CD14-positive monocyte (primary cell): ENCODE measurements around the gene LRCH4. TPM values are rescaled to one million over a fixed set of nuclear protein-coding genes. Genes with fewer than 3 reads are reported as not detected.
A peak's percentile ranks its signal among the peaks of the same experiment; 100 is the strongest.

ENCODE experiments used
- DNase-seq, 3 donors: peaks; one replicate each; pipeline ENCODE4 v3.0.0-alpha.2; 2011 to 2022
- H2AFZ ChIP-seq: 2 replicates; pipeline ENCODE4 v1.6.0; 2012; ENCODE audit warnings: mild to moderate bottlenecking, low read depth, low read length, inconsistent platforms; ENCODE audit not compliant: insufficient read depth, poor library complexity, severe bottlenecking
- H3K27ac ChIP-seq, 2 donors: 1 replicate in 1 of 2; 2 replicates in 1 of 2; pipeline ENCODE4 v1.5.1; 2012 to 2013; ENCODE audit warnings: low read length in 2 of 2, control low read depth in 1 of 2, inconsistent platforms in 1 of 2, low read depth in 1 of 2, mild to moderate bottlenecking in 1 of 2
- H3K27me3 ChIP-seq, 2 donors: one replicate each; pipeline versions ENCODE4 v1.6.0 to v1.6.1; 2011 to 2013; ENCODE audit warnings: low read length in 2 of 2; ENCODE audit not compliant: control insufficient read depth in 2 of 2, insufficient read depth in 2 of 2
- H3K36me3 ChIP-seq, 2 donors: replicated peaks in 1 of 2; 1 replicate in 1 of 2; 2 replicates in 1 of 2; pipeline versions ENCODE4 v1.5.1 to v1.6.1; 2012 to 2013; ENCODE audit warnings: low read length in 2 of 2, control low read depth in 1 of 2, inconsistent platforms in 1 of 2, mild to moderate bottlenecking in 1 of 2; ENCODE audit not compliant: insufficient read depth in 2 of 2, control insufficient read depth in 1 of 2
- H3K4me1 ChIP-seq, 2 donors: 1 replicate in 1 of 2; 2 replicates in 1 of 2; pipeline versions ENCODE4 v1.5.1 to v1.6.1; 2012 to 2013; ENCODE audit warnings: low read length in 2 of 2, control low read depth in 1 of 2, inconsistent platforms in 1 of 2, mild to moderate bottlenecking in 1 of 2, moderate library complexity in 1 of 2; ENCODE audit not compliant: insufficient read depth in 2 of 2, control insufficient read depth in 1 of 2
- H3K4me2 ChIP-seq: replicated peaks from 2 replicates; pipeline ENCODE3; 2012; ENCODE audit warnings: low read length, moderate library complexity, mild to moderate bottlenecking; ENCODE audit not compliant: poor library complexity, severe bottlenecking; ENCODE audit errors: extremely low read depth
- H3K4me3 ChIP-seq, 3 experiments: fragments of 200-600 bp in 1 of 3; sonication (generic) in 1 of 3; replicated peaks in 1 of 3; 1 replicate in 2 of 3; 2 replicates in 1 of 3; pipeline ENCODE4 v1.5.1; 2011 to 2013; ENCODE audit warnings: low read length in 3 of 3, mild to moderate bottlenecking in 3 of 3, control low read depth in 2 of 3, low read depth in 2 of 3, inconsistent platforms in 1 of 3, moderate library complexity in 1 of 3
- H3K79me2 ChIP-seq: 2 replicates; pipeline ENCODE4 v1.6.0; 2012; ENCODE audit warnings: mild to moderate bottlenecking, control low read depth, inconsistent platforms, low read length, moderate library complexity; ENCODE audit not compliant: insufficient read depth
- H3K9ac ChIP-seq: 2 replicates; pipeline ENCODE4 v1.6.0; 2017; ENCODE audit warnings: low read length, mild to moderate bottlenecking; ENCODE audit not compliant: insufficient read depth, poor library complexity, severe bottlenecking
- H3K9me3 ChIP-seq, 2 donors: replicated peaks in 1 of 2; 1 replicate in 1 of 2; 2 replicates in 1 of 2; pipeline versions ENCODE4 v1.5.1 to v1.6.1; 2012 to 2013; ENCODE audit warnings: low read length in 2 of 2, control low read depth in 1 of 2; ENCODE audit not compliant: control insufficient read depth in 1 of 2, insufficient read depth in 1 of 2
- H4K20me1 ChIP-seq: 2 replicates; pipeline ENCODE4 v1.6.0; 2012; ENCODE audit warnings: mild to moderate bottlenecking, low read length, control low read depth, moderate library complexity; ENCODE audit not compliant: insufficient read depth
- H3K27ac Mint-ChIP-seq, 7 donors: one replicate each; pipeline ENCODE4 v1.8.0; 2020; ENCODE audit warnings: mild to moderate bottlenecking in 7 of 7, mixed read lengths in 7 of 7, moderate library complexity in 6 of 7, inconsistent platforms in 2 of 7
- H3K27me3 Mint-ChIP-seq, 3 donors: one replicate each; pipeline ENCODE4 v1.8.0; 2021 to 2022; ENCODE audit warnings: low read depth in 3 of 3, mild to moderate bottlenecking in 3 of 3, mixed read lengths in 3 of 3, moderate library complexity in 3 of 3, inconsistent platforms in 1 of 3
- H3K36me3 Mint-ChIP-seq, 2 donors: one replicate each; pipeline ENCODE4 v1.8.0; 2020; ENCODE audit warnings: mixed read lengths in 2 of 2, inconsistent platforms in 1 of 2, mild to moderate bottlenecking in 1 of 2
- H3K4me1 Mint-ChIP-seq: one replicate; pipeline ENCODE4 v1.8.0; 2020; ENCODE audit warnings: mild to moderate bottlenecking, mixed read lengths
- H3K4me3 Mint-ChIP-seq, 2 donors: one replicate each; pipeline ENCODE4 v1.8.0; 2020; ENCODE audit warnings: mild to moderate bottlenecking in 2 of 2, mixed read lengths in 2 of 2, moderate library complexity in 1 of 2
- H3K9me3 Mint-ChIP-seq, 7 donors: one replicate each; pipeline ENCODE4 v1.8.0; 2020 to 2022; ENCODE audit warnings: mixed read lengths in 7 of 7, mild to moderate bottlenecking in 6 of 7, moderate library complexity in 6 of 7, inconsistent platforms in 2 of 7
- WGBS: methylation state at CpG from one replicate; pipeline ENCODE4 v1.1.5; 2013; ENCODE audit warnings: missing lambda C conversion rate; ENCODE audit not compliant: insufficient coverage; 5-methylcytosine and 5-hydroxymethylcytosine counted together
- intact Hi-C, 2 donors: fragments of 100-400 bp; cut with micrococcal nuclease; formaldehyde crosslinking; loops; one replicate each; pipeline versions ENCODE4 v1.15.0 to v1.15.1; 2023
- polyA plus RNA-seq, 3 donors: library from polyadenylated mRNA; depleted of rRNA in 1 of 3; unstranded in 2 of 3; stranded (reverse) in 1 of 3; fragments of 300-500 nt in 2 of 3; fragments of >200 nt in 1 of 3; fragmentation: Illumina TruSeq in 2 of 3; gene quantifications; 1 replicate in 2 of 3; 2 replicates in 1 of 3; pipeline ENCODE4 v1.2.3, GENCODE V29; 2012 to 2021
- TF ChIP-seq, protein P1 (sequence below): fragments of 200-600 bp; IDR thresholded peaks from one replicate; pipeline ENCODE4 v1.8.0; 2022; ENCODE audit warnings: antibody characterized with exemption, mild to moderate bottlenecking

The LRCH4 gene
- polyA plus RNA-seq, 3 donors, result 132 to 286 (median 134) TPM

DNA sequence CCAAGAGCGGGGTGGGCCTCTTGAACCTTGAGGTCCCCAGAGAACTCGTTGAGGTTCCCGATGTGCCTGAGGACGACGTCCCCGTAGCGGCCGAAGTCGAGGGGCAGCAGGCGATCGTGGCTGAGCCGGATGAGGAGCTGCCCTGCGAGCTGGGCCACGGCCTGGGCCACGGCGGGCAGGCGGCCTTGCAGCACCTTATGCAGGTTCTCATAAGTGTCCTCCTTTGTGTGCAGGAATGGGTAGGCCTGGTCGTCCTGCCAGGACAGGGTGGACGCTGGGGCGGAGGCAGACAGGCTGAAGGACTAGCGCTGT, 41.3 kb upstream of the LRCH4 start:
- Histone ChIP-seq H3K4me3 (no peak overlapping the region), H3K4me2 (peak overlapping the region; percentile 73), H3K27ac (no peak overlapping the region), H3K4me1 (peaks cover 8 to 11% of the 10 kb centered on the region in 2 donors), H2AFZ (no peak overlapping the region), H4K20me1 (no peaks in the 10 kb centered on the region), H3K36me3 (no peaks in the 10 kb centered on the region), H3K27me3 (peaks cover 0 to 12% of the 10 kb centered on the region in 2 donors), H3K9me3 (no peaks in the 10 kb centered on the region), H3K9ac (no peak overlapping the region), H3K79me2 (no peaks in the 10 kb centered on the region)
- H3K27ac Mint-ChIP-seq, result no peak overlapping the region
- H3K4me3 Mint-ChIP-seq, result peak overlapping the region in 1 of 2 donors; percentile 42
- DNase-seq, result no peak
- H3K4me1 Mint-ChIP-seq, result peaks cover 13% of the 10 kb centered on the region
- 96% methylated on average over 19 of the region's 21 CpGs for WGBS
- H3K27me3 Mint-ChIP-seq, result peaks cover 6 to 31% (median 27%) of the 10 kb centered on the region in 3 donors
- peaks cover 0 to 4% (median 0%) of the 10 kb centered on the region in 7 donors for H3K9me3 Mint-ChIP-seq
- no peaks in the 10 kb centered on the region for H3K36me3 Mint-ChIP-seq
- intact Hi-C loops, result no loop called here
- TF ChIP-seq, protein P1, sequence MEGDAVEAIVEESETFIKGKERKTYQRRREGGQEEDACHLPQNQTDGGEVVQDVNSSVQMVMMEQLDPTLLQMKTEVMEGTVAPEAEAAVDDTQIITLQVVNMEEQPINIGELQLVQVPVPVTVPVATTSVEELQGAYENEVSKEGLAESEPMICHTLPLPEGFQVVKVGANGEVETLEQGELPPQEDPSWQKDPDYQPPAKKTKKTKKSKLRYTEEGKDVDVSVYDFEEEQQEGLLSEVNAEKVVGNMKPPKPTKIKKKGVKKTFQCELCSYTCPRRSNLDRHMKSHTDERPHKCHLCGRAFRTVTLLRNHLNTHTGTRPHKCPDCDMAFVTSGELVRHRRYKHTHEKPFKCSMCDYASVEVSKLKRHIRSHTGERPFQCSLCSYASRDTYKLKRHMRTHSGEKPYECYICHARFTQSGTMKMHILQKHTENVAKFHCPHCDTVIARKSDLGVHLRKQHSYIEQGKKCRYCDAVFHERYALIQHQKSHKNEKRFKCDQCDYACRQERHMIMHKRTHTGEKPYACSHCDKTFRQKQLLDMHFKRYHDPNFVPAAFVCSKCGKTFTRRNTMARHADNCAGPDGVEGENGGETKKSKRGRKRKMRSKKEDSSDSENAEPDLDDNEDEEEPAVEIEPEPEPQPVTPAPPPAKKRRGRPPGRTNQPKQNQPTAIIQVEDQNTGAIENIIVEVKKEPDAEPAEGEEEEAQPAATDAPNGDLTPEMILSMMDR, result no peak

DNA sequence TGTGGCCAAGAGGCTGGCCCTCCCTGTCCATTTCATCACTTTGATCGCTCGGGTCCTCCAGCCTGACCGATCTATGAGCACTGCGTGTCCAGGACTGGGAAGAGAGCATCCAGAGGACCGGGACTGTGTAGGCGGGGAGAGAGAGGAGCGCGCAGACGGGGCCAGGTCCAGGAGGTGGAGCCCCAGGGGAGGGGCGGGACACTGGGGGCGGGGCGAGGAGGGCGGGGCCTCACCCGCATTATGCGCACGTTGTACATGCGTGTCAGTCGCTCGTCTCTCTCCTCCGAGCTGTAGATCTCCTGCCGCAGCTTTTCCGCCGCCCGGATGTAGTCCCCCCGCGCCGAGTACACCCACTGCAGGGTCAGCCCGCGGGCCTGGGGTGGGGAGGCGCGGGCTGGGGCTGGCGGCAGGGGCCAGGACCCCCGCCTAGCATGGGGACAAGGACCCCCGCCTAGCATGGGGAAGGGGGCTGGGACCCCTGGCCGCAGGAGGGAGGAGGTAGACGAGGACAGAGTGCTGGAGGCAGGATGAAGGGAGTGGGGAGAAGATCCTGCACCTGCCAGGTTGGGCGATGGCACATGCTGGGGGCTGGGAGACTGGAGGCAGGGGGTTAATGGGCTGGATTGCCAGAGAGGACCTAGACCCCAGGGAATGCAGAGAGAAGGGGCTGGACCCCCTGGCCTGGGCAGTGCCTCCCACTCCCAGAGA, 40.8 kb upstream of the LRCH4 start:
- H4K20me1 ChIP-seq, result no peaks in the 10 kb centered on the region
- TF ChIP-seq, protein P1, result no peak
- H3K36me3 Mint-ChIP-seq, result peaks cover 0 to 2% of the 10 kb centered on the region in 2 donors
- H3K79me2 ChIP-seq, result no peaks in the 10 kb centered on the region
- no peak overlapping the region for H3K27ac Mint-ChIP-seq
- peak overlapping the region; percentile 76 for H2AFZ ChIP-seq
- peaks cover 0 to 7% of the 10 kb centered on the region in 2 donors for H3K27me3 ChIP-seq
- H3K4me3 Mint-ChIP-seq, result peak overlapping the region; percentile 64 to 82
- intact Hi-C loops, result no loop called here
- H3K9me3 Mint-ChIP-seq, result peaks cover 0 to 4% (median 0%) of the 10 kb centered on the region in 7 donors
- no peaks in the 10 kb centered on the region for H3K9me3 ChIP-seq
- H3K36me3 ChIP-seq, result no peaks in the 10 kb centered on the region
- WGBS, result 5% methylated on average over 18 of the region's 37 CpGs
- H3K9ac ChIP-seq, result peak overlapping the region; percentile 1
- peak overlapping the region in 1 of 3 experiments; percentile 67 for H3K4me3 ChIP-seq
- peaks cover 4 to 29% (median 24%) of the 10 kb centered on the region in 3 donors for H3K27me3 Mint-ChIP-seq
- H3K27ac ChIP-seq, result no peak overlapping the region
- H3K4me1 Mint-ChIP-seq, result peaks cover 13% of the 10 kb centered on the region
- peak overlapping the region; percentile 73 for H3K4me2 ChIP-seq
- peak; percentile 67 to 72 (median 71) for DNase-seq
- peaks cover 8 to 11% of the 10 kb centered on the region in 2 donors for H3K4me1 ChIP-seq
